ENCODE results near the gene ADAM19.

The ADAM19 gene

DNA sequence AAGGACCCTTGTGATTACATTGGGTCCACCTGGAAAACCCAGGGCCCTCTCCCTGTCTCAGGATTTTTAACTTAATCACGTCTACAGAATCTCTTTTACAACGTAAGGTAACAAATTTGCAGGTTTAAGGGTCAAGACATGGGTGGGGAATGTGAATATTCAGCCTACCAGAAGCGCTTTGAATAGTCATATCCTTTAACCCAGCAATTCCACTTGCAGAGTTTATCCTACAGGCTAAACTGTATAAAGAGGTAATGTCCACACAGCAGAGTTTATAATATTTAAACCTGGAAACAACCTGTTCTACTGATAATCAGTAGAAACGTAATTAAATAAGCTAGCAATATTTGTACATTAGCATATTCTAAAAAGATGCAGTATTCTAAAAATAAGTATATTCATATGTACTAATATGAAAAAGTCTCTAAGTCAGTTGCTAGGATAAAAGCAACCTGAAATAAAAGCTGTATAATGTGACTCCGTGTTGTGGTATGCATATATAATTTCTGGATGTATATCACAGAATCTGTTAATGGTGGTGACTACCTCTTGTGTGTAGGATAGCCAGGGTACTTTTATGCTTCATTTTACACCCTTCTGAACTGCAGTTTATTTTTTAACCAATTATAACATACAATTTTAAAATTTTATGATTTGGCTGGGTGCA is 129.7 kb downstream of the ADAM19 start:
- Histone ChIP-seq H3K4me3 (ENCODE audit: low read length) (no peak overlapping the region), H3K9ac (ENCODE audit: low read length) (no peak overlapping the region), H3K36me3 (replicated peaks; ENCODE audit: low read depth, low read length) (no peaks in the 10 kb centered on the region), H3K27ac (ENCODE audit: low read length) (no peak overlapping the region), H3K27me3 (ENCODE audit: low read depth, low read length) (no peaks in the 10 kb centered on the region), H3K4me2 (ENCODE audit: low read length) (no peak overlapping the region), H3K79me2 (ENCODE audit: low read length) (no peaks in the 10 kb centered on the region), H3K9me3 (ENCODE audit: insufficient read depth, low read length) (no peaks in the 10 kb centered on the region), H3K4me1 (ENCODE audit: low read length) (no peaks in the 10 kb centered on the region), H4K20me1 (ENCODE audit: insufficient read depth, low read length) (no peaks in the 10 kb centered on the region), H2AFZ (ENCODE audit: low read depth, low read length) (no peak overlapping the region)
- TF ChIP-seq EZH2phosphoT487 (IDR thresholded peaks at IDR 0.05; ENCODE audit: low read depth) = no peak
- TF ChIP-seq, protein P1, sequence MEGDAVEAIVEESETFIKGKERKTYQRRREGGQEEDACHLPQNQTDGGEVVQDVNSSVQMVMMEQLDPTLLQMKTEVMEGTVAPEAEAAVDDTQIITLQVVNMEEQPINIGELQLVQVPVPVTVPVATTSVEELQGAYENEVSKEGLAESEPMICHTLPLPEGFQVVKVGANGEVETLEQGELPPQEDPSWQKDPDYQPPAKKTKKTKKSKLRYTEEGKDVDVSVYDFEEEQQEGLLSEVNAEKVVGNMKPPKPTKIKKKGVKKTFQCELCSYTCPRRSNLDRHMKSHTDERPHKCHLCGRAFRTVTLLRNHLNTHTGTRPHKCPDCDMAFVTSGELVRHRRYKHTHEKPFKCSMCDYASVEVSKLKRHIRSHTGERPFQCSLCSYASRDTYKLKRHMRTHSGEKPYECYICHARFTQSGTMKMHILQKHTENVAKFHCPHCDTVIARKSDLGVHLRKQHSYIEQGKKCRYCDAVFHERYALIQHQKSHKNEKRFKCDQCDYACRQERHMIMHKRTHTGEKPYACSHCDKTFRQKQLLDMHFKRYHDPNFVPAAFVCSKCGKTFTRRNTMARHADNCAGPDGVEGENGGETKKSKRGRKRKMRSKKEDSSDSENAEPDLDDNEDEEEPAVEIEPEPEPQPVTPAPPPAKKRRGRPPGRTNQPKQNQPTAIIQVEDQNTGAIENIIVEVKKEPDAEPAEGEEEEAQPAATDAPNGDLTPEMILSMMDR (IDR thresholded peaks at IDR 0.05; ENCODE audit: low read depth, low read length) = no peak

DNA sequence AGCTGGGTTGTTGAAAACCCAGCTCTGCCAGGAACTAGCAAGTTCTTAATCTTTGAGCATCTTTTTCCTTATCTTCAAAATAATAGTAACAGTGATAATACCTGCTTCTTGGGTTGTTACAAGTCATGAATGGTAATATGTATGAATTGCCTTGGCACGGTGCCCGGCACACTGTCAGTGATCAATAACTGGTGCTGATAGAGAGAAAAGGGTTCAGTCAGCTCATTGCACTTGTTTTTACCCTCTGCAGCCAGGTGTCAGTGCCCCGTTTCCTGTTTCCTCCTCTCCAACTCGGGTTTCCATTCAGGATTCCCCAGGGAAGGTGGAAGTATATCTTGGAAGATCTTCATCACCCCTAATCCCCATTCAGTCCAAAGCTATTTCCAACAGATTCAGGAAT is 131.4 kb downstream of the ADAM19 start:
- no peak overlapping the region for H3K9ac ChIP-seq (ENCODE audit: low read length)
- H3K79me2 ChIP-seq (ENCODE audit: low read length) = no peaks in the 10 kb centered on the region
- no peaks in the 10 kb centered on the region for H3K27me3 ChIP-seq (ENCODE audit: low read depth, low read length)
- H3K36me3 ChIP-seq (replicated peaks; ENCODE audit: low read depth, low read length) = no peaks in the 10 kb centered on the region
- H3K4me1 ChIP-seq (ENCODE audit: low read length) = no peaks in the 10 kb centered on the region
- H3K9me3 ChIP-seq (ENCODE audit: insufficient read depth, low read length) = no peaks in the 10 kb centered on the region
- no peak overlapping the region for H2AFZ ChIP-seq (ENCODE audit: low read depth, low read length)
- no peak overlapping the region for H3K4me3 ChIP-seq (ENCODE audit: low read length)
- no peaks in the 10 kb centered on the region for H4K20me1 ChIP-seq (ENCODE audit: insufficient read depth, low read length)
- no peak overlapping the region for H3K27ac ChIP-seq (ENCODE audit: low read length)
- no peak overlapping the region for H3K4me2 ChIP-seq (ENCODE audit: low read length)
- TF ChIP-seq, protein P1 (IDR thresholded peaks at IDR 0.05; ENCODE audit: low read depth, low read length) = no peak
- TF ChIP-seq EZH2phosphoT487 (IDR thresholded peaks at IDR 0.05; ENCODE audit: low read depth) = no peak

DNA sequence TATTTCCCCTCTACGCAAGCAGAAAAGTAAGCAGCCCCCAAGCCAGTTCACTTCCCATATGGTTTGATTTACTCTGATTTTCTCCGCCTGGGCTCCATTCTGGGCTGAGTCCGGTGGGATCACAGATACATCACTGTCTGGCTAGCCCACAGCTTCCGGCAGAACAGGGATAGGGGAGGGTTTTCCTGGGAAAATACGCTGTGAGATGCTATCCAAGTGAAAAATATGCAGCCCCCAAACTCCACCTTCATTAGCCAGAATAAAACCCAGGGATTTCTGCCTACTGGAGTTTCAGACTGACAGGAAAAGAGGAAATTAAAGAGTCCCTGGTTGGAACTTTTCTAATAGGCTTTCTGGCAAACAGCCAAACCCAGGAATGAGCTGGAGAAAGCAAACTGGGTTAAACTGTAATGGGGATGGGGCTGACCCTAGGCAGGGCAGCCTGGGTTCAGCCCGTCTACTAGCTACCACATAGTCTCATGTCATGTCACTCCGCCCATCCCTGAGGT is 132.5 kb downstream of the ADAM19 start:
- H3K4me3 ChIP-seq (ENCODE audit: low read length) = no peak overlapping the region
- no peak for TF ChIP-seq EZH2phosphoT487 (IDR thresholded peaks at IDR 0.05; ENCODE audit: low read depth)
- TF ChIP-seq, protein P1 (IDR thresholded peaks at IDR 0.05; ENCODE audit: low read depth, low read length) = no peak
- H3K4me2 ChIP-seq (ENCODE audit: low read length) = no peak overlapping the region
- H3K27me3 ChIP-seq (ENCODE audit: low read depth, low read length) = no peaks in the 10 kb centered on the region
- H3K27ac ChIP-seq (ENCODE audit: low read length) = no peak overlapping the region
- no peaks in the 10 kb centered on the region for H3K79me2 ChIP-seq (ENCODE audit: low read length)
- no peak overlapping the region for H3K9ac ChIP-seq (ENCODE audit: low read length)
- no peaks in the 10 kb centered on the region for H3K4me1 ChIP-seq (ENCODE audit: low read length)
- no peaks in the 10 kb centered on the region for H4K20me1 ChIP-seq (ENCODE audit: insufficient read depth, low read length)
- no peaks in the 10 kb centered on the region for H3K9me3 ChIP-seq (ENCODE audit: insufficient read depth, low read length)
- H3K36me3 ChIP-seq (replicated peaks; ENCODE audit: low read depth, low read length) = no peaks in the 10 kb centered on the region
- no peak overlapping the region for H2AFZ ChIP-seq (ENCODE audit: low read depth, low read length)

DNA sequence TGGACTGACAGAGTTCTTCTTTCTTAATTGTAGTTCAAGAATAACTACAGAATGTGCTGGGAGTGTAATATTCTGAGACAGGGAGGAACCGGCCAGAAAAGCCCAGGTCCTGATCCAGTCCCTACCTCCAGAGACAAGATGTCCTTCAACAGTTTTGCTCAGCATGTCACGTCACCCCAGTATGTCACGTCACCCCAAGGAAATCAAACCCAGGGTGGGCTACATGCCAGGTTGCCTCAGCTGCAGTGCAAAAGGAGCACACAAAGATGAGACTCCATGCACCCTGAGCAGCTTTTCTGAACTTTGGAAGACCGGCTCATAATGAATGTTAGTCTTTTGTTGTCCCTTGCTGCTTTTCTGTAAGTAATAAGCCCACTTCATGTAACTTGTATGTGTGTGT is 141.5 kb downstream of the ADAM19 start:
- Histone ChIP-seq H3K4me1 (ENCODE audit: low read length) (peaks cover 4% of the 10 kb centered on the region), H3K27ac (ENCODE audit: low read length) (no peak overlapping the region), H3K4me2 (ENCODE audit: low read length) (no peak overlapping the region), H3K36me3 (replicated peaks; ENCODE audit: low read depth, low read length) (no peaks in the 10 kb centered on the region), H3K4me3 (ENCODE audit: low read length) (no peak overlapping the region), H3K9ac (ENCODE audit: low read length) (no peak overlapping the region), H3K79me2 (ENCODE audit: low read length) (no peaks in the 10 kb centered on the region), H3K9me3 (ENCODE audit: insufficient read depth, low read length) (no peaks in the 10 kb centered on the region), H4K20me1 (ENCODE audit: insufficient read depth, low read length) (no peaks in the 10 kb centered on the region), H3K27me3 (ENCODE audit: low read depth, low read length) (no peaks in the 10 kb centered on the region), H2AFZ (ENCODE audit: low read depth, low read length) (no peak overlapping the region)
- TF ChIP-seq, protein P1 (IDR thresholded peaks at IDR 0.05; ENCODE audit: low read depth, low read length) = no peak
- no peak for TF ChIP-seq EZH2phosphoT487 (IDR thresholded peaks at IDR 0.05; ENCODE audit: low read depth)

All from OCI-LY3 (cell line).